Activated T-helper 9 cell treated with anti-CD3 and anti-CD28 coated beads, Interleukin-2, amount 50 U/mL, for 16 hours (primary cell): ENCODE data around the gene WNT2.

ENCODE experiments used
- DNase-seq: peaks from one replicate; pipeline ENCODE4 v3.0.0-alpha.2; 2020; ENCODE audit warnings: low read depth

The WNT2 gene

DNA sequence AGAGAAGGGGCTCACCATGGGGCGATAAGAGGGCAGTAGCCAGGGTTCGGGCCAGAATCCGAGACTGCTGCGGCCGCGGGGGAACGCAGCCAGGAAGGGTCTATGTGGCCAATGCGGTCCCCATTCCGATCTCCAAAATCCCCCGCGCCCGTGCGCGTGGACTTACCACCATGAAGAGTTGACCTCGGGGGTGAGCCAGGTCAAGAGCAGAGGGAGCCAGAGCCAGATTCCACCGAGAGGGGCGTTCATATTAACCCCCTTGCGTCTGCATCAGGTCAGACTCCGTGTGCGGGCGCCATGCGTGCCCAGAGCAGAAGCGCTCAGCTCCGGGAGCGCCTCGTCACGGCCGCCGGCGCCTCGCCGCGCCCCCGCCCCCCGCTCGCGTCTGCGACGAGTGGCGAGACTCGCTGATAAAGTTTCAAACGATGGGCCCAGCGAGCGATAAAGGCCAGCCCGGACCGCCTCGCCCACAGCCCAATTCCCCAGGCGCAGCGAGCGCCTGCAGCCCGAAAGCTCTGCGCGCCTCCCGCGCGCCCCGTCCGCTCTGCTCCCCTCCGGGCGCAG lies at the start of gene WNT2:
TSS of gene WNT2 (minus strand) at position 318 of the 564 bp plus-strand sequence. CDS start at position 249, 69 bp downstream.
- no peak for DNase-seq

DNA sequence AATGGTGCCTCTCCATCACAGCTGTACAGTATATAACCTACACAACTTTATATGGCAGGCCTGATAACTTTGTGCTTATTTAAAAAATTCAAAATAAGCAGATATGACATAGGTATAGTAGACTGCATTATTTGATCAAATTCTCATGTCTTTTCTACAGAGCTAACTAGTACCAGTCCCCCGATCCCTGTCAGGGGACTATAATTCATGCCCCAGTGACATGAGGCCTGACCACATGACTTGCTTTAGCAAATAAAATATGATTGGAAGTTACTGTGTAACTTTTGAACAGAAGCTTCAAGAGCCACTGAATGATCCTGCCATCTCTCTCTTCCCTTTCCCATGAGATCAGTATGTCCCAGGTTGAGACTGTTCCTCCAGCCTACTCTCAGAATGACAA lies 49.2 kb upstream of the WNT2 start:
- DNase-seq, result no peak

DNA sequence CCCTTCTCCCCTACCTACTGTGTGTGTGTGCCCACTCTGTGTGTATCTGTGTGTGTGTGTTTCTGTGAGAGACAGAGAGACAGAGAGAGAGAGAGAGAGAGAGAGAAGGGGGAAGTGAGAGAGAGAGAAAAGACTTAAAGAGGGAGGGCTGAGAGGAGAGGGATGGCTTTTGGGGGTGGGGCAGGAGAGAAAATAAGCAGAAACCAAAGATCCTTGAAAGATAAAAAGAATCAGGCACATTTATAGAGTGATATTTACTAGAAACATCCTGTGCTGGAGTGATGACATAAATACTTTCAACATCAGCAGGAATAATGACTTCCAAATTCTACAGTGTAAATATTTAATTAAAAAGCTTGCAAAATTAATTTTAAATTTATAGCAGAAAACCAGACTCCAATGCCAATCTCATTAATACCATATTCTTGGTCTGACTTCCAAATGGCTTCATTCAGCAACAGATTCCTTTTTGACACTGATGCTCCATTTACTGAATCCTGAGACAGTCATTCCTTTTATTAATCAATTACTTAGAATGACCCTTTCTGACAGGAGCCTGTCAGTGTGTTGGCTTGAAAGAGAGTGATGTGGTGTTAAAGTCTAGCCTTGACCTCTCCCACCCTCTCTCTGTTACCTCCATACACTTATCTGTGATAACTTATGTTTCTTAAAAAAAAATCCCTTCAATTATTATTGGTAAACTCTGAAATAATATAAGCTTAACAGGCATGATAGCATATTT lies 41.7 kb upstream of the WNT2 start:
- no peak for DNase-seq

DNA sequence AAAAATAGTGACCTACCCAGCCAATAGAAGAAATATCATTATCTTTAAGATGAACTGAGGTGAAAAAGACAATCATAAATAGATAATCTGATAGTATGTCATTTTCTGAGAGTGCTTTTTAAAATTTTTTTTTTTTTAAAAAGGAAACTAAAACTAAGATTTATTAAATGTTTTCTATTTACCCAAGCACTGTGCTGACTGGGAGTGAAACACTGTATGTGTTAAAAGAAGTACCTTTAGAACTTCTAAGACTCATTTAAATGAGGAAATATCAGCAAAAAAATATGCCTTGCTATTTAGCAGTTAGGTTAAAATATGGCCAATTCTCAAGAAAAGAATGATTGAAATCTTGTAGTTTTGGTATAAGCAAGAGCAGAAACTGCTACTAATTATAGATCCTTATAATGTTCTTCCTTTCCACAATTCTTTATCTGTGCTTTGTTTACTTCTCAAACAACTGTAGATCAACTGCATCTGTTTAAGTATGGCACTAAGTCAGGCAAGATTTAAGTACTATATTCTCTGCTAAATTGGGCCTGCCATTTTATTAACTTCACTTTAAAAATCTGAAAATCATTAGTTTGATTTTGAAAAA lies 39.5 kb upstream of the WNT2 start:
- DNase-seq, result no peak

DNA sequence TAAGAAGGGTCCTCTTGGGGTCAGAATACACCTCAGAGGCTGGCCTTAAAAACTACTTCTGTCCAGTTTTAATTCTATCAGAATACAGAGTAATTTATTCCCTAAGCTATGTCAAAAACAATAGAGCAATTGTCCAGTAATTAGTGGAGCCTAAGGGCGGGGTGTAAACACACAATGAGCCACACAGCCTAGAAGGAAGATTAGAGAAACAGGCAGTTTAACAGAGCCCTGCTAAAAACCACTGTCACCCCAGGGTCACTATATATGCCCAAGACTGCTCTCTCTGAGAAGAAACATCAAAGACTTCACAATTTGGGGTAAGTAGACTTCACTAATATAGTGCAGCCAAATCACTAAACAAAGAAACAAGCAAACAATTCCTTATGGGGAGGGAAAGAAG lies 27.2 kb upstream of the WNT2 start:
- no peak for DNase-seq

DNA sequence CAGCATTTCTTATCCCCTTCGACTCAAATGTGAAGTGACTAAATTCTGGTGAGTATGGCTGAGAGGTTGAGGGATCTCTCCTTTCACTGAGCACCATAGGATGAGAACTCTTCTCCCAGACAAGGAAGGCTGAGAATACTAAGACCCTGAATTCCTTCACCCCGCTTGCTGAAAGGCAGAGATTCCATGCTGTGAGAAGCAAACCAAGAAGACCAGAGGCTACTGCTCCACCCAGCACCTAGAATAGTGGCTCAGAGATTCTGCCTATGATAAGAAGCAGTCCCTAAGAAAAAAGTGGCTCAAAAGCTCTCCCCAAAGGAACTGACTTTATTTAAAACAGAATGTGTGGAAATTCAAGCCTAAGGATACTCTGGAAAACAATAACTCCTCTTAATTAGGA lies 26.7 kb upstream of the WNT2 start:
- no peak for DNase-seq

DNA sequence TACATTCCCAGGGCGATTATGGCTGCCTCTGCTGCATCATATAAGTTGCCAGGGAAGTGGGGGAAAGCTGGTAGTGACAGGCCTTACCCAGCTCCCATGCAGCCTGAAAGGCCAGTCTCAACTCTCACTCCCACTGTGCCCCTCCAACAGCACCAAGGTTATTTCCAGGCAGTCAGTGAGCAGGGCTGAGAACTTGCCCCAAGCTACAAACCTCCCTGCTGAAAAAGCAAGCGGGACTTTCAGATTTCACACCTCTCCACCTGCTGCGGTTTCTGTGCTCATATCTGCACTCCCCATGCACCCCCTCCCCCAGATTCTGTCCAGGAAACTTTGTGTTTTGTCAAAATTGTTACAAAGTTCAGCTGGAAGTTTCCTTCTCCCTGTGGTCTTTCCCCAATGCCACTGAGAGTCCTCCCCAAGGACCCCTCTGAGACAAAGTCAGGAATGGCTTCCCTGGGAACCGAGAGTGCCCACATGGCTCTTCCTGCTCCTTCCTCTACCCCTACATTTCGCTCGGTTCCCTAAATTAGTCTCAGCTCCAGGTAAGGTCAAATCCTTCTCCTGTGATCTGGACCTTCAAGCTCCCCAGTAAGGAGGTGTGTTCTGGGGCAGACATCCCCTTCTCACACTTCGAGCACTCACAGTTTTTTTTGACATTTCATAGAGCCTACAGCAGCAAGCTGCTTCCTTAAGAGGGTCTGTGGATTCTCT lies 25.3 kb upstream of the WNT2 start:
- DNase-seq, result no peak

DNA sequence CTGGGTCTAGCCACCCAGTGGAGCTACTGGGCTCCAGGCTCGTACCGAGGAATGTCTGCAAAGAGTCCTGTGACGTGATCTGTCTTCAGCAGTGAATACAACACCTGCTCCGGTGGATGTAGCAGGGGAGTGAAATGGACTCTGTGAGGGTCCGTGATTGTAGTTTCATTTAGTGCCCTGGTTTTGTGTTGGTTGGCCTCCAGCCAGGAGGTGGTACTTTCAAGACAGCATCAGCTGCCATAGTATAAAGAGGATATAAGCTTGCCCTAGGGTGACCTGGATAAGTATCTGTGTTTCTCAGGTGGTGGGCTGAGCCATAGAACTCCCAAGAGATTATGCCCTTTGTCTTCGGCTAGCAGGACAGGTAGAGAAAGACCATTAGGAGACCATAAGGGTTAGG lies 24.6 kb upstream of the WNT2 start:
- DNase-seq, result no peak

DNA sequence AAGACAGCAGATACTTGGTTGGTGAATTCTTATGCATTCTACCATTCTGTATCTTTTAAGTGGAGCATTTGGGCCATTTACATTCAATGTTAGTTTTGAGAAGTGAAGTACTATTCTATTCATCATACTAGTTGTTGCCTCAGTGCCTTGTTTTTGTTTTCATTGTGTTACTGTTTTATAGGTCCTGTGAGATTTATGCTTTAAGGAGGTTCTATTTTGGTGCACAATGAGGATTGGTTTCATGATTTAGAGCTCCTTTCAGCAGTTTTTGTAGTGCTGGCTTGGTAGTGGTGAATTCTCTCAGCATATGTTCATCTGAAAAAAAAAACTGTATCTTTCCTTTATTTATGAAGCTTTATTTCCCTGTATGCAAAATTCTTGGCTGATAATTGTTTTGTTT lies 23.3 kb upstream of the WNT2 start:
- DNase-seq, result no peak

DNA sequence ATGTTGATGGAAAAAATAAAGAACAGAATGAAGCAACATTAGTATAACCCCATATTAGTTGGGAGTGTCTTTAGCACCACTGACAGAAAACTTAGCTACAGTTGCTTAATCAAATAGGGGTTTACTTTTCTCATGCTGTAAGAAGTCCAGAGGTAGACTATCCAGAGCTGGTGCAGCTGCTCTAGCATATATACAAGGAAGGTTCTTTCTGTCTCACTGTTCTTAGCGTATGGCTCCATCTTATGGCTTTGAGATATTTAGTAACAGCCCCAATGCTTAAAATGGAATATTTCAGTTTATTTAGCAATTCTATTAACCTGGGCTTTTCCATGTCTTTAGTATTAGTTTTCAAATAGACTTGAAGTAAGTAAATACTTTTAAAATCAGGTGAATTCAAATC lies 15.2 kb upstream of the WNT2 start:
- no peak for DNase-seq

DNA sequence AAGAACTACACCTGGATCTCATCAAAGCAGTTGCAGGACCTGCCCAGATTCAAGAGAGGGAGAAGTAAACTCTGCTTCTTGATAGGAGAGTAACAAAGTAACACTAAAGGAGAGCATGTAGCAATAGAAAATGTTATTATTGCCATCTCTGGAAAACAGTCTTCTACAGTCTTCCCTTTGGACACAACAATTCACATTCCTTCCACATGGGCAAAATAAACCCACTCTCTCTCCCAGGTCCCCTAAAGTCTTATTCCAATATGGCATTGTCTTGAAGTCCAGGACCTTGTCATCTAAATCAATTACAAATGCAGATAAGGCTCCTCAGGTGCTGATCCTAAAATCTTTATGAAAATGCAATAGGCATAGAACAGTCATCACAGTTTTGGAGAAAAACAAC lies 10.3 kb upstream of the WNT2 start:
- no peak for DNase-seq

DNA sequence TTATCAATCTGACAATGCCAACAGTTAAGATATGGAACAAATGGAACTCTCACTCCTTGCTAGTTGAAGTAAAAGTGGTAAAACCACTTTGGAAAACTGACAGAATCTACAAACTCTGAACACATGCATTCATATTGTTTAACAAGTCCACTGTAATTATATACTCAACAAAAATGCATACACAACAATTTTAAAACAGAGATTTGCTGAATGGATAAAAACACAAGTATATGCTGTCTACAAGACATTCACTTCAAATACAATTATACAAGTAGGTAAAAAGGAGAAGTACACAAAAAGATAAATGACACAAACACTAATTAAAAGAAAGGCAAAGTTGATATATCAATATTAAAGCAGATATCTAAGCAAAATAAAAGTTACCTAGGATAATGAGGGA lies 9.2 kb upstream of the WNT2 start:
- no peak for DNase-seq

DNA sequence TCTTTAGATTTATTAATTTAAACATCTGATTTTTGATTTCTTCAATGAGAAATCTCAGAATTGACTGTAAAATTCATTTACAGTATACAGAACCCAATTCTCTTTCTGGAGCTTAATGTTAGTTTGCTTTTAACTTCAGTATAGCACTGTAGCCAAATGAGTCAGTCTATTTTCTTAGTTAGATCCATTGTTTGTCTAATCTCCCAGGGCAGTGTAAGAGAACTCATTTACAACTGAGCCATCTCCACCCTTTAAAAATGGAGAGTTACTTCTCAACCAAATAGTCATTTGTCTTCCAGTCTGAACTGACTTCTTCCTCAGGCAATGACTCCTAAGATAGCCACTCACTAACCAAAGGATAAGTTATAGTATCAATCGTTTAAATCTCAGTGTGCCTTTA lies 3.0 kb upstream of the WNT2 start:
- no peak for DNase-seq

DNA sequence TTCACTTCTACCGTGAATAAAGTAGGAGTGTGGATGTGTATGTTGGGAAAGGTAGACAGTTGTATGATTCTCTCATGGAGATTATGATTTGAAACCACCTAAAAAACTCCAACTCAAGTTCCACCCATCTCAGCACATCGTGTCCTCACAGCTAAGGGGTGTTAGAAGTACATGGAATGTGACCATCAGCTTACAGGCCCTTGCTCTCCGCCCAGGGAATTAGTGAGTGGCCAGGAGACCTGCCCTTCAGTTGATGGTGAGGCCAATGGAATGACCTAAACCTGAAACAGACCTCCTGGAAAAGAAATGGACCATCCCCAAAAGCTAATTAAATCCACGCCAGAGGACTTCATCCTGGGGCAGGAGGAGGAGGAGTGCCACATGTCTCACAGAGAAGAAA lies 2.1 kb upstream of the WNT2 start:
- no peak for DNase-seq

DNA sequence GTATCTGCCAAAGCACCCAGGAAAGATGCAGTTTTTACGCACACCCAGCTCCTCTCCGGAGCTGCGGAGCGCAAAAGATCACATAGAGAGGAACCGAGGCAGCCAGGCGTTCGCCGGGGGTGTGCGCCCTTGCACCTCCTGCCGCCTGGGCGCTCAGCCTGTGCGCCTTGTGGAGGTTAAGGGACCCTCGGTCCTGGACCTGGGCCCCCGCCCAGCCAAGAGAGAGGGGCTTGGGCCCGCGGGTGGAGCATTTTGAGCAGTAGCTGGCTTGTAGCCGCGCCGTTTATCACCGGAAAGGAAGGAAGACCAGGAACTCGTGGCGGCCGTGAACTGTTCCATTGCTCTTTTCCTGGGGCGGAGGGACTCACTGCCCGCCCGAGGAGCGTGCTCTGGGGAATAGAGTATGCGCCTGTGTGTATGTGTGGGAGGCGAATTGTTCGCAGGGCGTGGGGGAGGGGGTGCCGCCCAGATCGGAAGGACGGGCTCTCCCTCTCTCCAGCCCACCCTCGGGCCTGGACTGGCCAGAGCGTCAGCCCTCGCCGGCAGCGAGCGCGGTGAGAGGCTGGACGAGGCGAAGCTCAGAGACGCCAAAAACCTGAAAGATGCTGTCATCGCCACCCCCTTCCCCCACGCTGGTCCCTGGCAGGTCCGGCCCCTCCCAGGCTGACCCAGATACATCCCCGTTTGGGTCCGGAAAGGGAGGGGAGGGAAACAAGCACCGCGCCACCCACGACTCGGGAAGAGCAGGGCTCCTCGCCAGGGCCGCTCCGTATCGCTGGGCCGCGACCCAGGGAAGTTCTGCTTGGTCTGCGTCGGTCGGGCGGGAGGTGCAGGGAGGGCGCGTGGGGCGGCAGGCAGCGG lies 1.2 kb upstream of the WNT2 start:
- no peak for DNase-seq

DNA sequence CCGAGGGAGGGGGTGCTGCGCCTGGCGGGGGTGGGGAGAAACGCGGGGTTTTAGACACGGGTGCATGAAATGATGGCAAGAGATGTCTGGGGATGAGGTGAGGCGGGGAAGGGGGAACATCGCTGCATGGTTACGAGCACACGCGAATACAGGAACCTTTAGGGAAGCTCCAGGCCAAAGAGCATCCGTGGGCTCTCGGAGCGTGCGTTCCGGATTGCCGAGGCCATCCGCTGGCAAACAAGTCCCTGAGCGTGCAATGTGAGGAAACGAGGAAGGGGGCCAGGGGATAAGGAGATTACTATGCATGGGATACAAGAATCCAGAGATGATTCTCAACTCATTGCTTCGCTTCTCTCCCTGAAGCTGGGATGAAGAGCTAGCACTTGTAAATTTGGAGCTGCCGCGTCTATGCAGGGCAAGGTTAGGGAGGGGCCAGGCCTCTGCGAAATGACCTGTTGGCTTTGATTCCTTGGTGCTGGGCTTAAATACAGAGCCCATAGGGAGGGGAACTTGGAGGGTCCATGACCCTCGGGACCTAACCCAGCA lies 520 bp upstream of the WNT2 start:
- no peak for DNase-seq

DNA sequence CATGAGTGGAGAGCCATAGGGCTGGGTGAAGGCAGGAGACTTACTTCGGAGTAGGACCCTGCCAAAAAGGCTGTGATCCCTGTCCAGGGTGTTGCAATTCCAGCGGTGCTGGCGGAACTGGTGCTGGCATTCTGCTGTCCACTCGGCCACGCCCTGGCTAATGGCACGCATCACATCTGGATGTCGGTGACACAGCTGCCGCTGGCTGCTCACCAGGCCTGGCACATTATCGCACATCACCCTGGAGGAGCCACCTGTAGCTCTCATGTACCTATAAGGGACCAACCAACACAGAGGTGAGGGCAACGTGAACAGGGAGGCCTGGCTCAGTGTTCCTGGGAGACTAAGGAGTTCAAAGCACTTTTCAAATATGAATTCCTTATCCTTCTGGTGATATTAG lies 2.3 kb downstream of the WNT2 start:
- DNase-seq, result no peak

DNA sequence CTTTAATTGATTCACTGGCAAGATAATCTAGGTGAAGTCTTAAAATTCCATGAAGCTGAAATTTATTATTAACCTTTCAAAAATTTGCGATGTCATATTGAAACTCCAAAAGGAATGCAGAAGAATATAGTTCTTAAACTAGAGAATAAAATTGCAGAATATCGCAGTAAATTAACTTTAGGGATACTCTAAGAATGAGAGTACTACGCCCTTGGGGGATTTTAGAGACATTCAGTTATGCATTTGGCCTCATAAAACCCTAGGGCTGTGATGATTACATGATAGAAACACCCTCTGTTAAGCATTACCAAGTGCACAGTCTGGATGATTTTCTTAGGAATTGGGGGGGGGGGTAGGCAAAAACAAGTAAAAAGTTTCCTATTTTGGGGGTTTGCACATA lies 3.7 kb downstream of the WNT2 start:
- DNase-seq, result no peak

DNA sequence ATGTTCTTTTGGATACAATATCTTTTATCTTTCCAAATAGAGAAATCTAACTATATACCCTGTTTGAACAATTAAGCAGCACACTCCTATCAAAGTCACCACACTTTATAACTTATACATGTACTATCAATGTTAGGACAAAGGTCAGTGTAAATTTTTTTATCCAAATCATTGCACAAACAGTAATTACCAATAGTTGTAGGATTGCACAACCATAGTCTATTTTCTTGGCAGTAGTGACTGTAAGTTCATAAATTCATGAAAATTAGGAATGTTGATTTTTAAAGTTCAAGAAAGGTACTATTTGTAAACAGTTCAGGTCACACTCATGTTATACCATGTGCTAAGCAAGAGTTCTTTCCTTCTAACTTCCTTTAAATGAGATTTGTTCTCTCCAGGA lies 9.3 kb downstream of the WNT2 start:
- no peak for DNase-seq

DNA sequence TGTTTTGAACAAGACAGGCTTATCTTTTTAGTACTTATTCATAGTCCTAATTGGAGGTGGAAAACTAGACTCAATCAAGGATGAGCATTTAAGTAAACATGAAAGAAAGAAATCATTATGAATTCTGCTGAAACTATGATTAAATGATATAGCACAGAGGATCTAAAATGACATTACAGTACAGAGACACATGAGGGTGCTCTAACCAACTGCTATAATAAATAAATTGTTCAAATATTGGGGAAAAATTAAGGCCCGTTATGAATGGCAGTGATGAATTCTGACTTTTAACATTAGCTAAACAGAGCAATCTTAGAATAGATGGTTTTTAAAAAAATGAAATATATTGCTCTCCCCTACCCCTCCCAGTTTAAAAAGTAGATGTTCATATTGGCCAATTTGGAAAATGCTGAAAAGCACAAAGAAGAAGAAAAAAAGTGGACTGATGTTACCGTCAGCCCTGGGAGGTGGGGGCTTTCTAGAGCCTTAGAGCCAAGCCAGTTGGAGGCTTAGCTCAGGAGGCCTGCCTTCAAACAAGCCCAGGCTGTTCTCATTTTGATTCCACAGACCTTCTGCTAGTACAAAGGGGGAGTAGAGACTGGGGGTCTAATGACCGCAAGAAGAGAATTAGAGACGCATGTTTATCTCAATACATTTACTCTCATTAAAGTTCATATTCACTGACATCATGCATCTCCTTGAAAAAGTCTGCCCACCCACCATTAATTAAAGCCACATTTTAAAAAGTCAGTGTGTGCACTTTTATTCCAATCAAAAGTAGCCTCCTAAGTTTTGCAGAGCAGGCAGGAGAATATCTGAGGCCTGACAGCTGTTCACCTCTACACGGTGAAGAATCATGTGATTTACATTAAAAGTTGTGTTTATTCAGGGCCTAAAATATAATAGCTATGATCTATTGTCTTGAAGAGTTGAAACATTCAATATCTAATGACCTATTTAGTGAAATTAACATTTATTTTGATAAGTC lies 10.0 kb downstream of the WNT2 start:
- no peak for DNase-seq

DNA sequence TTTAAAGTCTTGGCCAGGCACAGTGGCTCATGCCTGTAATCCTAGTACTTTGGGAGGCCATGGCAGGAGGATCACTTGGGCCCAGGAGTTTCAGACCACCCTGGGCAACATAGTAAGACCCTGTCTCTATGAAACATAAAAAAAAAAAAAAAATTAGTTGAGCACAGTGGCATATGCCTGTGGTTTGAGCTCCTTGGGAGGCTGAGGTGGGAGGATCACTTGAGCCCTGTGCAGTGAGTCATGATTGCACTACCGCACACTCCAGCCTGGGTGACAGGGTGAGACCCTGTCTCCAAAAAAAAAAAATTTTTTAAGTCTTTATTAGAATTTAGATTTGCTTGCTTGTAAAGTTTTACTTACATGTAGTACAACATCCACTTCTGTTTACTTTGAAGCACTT lies 14.0 kb downstream of the WNT2 start:
- DNase-seq, result no peak
